Embryonic facial prominence (tissue), 1 donor: ENCODE measurements around the gene SCAPER.
"Not testable (repeated sequence)": the region's sequence is repeated elsewhere in the genome, so short reads cannot be mapped to it uniquely, and the experiment has no call there.

ENCODE experiments used
- DNase-seq: peaks from one replicate; pipeline ENCODE4 v3.0.0-alpha.2; 2016; ENCODE audit errors: extremely low spot score

Gene SCAPER

GRCh38 chr15:76576523-76577279 is 328.4 kb downstream of the SCAPER start:
- no peak for DNase-seq

GRCh38 chr15:76575679-76576078 is 329.5 kb downstream of the SCAPER start:
- DNase-seq, result no peak

- no peak for DNase-seq
Observed at GRCh38 chr15:76575274-76575673, 329.9 kb downstream of the SCAPER start.

- DNase-seq, result no peak
Observed at GRCh38 chr15:76572983-76573314, 332.2 kb downstream of the SCAPER start.

GRCh38 chr15:76566276-76566675 is 338.9 kb downstream of the SCAPER start:
- no peak for DNase-seq

- no peak for DNase-seq
Observed at GRCh38 chr15:76565366-76565765, 339.8 kb downstream of the SCAPER start.

GRCh38 chr15:76555247-76555646 is 349.9 kb downstream of the SCAPER start:
- no peak for DNase-seq

- DNase-seq, result no peak
Observed at GRCh38 chr15:76553564-76553963, 351.6 kb downstream of the SCAPER start.

- no peak for DNase-seq
Observed at GRCh38 chr15:76553102-76553501, 352.0 kb downstream of the SCAPER start.

GRCh38 chr15:76546805-76547204 is 358.3 kb downstream of the SCAPER start:
- no peak for DNase-seq

GRCh38 chr15:76533995-76534394 is 371.1 kb downstream of the SCAPER start:
- DNase-seq, result no peak

GRCh38 chr15:76533060-76533820 is 371.9 kb downstream of the SCAPER start:
- DNase-seq, result no peak

GRCh38 chr15:76529911-76530310 is 375.2 kb downstream of the SCAPER start:
- no peak for DNase-seq

- DNase-seq, result no peak
Observed at GRCh38 chr15:76526111-76526510, 379.0 kb downstream of the SCAPER start.

- DNase-seq, result no peak
Observed at GRCh38 chr15:76517910-76518309, 387.2 kb downstream of the SCAPER start.

GRCh38 chr15:76514282-76514681 is 390.9 kb downstream of the SCAPER start:
- DNase-seq, result no peak

GRCh38 chr15:76512971-76513370 is 392.2 kb downstream of the SCAPER start:
- no peak for DNase-seq

GRCh38 chr15:76510663-76511062 is 394.5 kb downstream of the SCAPER start:
- DNase-seq, result not testable (repeated sequence)

- no peak for DNase-seq
Observed at GRCh38 chr15:76503804-76504203, 401.3 kb downstream of the SCAPER start.

- DNase-seq, result no peak
Observed at GRCh38 chr15:76503121-76503520, 402.0 kb downstream of the SCAPER start.

- no peak for DNase-seq
Observed at GRCh38 chr15:76502678-76503077, 402.5 kb downstream of the SCAPER start.

- DNase-seq, result not testable (repeated sequence)
Observed at GRCh38 chr15:76502185-76502584, 403.0 kb downstream of the SCAPER start.

GRCh38 chr15:76501726-76502125 is 403.4 kb downstream of the SCAPER start:
- no peak for DNase-seq
